A549 (cell line): Measurements from ENCODE around the gene KIF5C. TPM values are rescaled to one million over a fixed set of nuclear protein-coding genes. Genes with fewer than 3 reads are reported as not detected.

Experiments
- ATAC-seq, 2 experiments: fragments of 200-7000 bp in 1 of 2; fragments of >200 bp in 1 of 2; cut with Nextera tagmentation in 1 of 2; cut with Tn5 transposase in 1 of 2; 3 replicates each; pipeline versions ENCODE4 v1.8.0 to v1.9.1; 2018 to 2020; ENCODE audit warnings: mild to moderate bottlenecking in 1 of 2, moderate library complexity in 1 of 2
- CTCF ChIA-PET: fragments of 300-600 bp; sonication (Branson Sonifier 250); formaldehyde crosslinking; extraction: SDS; loops from one replicate; lab custom pipeline; 2021; ENCODE audit warnings: antibody characterized with exemption, inconsistent platforms; lab: Yijun Ruan, JAX
- POLR2A ChIA-PET: fragments of 350-600 bp; formaldehyde crosslinking; extraction: SDS; loops from one replicate; lab custom pipeline; 2021; ENCODE audit warnings: antibody characterized with exemption, inconsistent platforms; lab: Yijun Ruan, JAX
- DNase-seq, 2 experiments: peaks; one replicate each; pipeline versions ENCODE4 v3.0.0 to v3.0.0-alpha.2; 2011 to 2016; ENCODE audit warnings: low read depth in 1 of 2, low spot score in 1 of 2
- FAIRE-seq: peaks from 2 replicates; lab custom pipeline; 2011; peaks lifted over from hg19 to GRCh38; lab: Jason Lieb, UNC
- H3K27ac ChIP-seq, 2 experiments: fragments of >200 bp; sonication (Bioruptor Twin); formaldehyde crosslinking; 3 replicates each; pipeline ENCODE4 v1.5.1; 2016 to 2017
- H3K4me1 ChIP-seq: fragments of >200 bp; sonication (Bioruptor Twin); formaldehyde crosslinking; 3 replicates; pipeline ENCODE4 v1.6.1; 2016
- H3K4me2 ChIP-seq: fragments of >200 bp; sonication (Bioruptor Twin); formaldehyde crosslinking; 3 replicates; pipeline ENCODE4 v1.6.1; 2016
- H3K4me3 ChIP-seq: fragments of >200 bp; sonication (Bioruptor Twin); formaldehyde crosslinking; 3 replicates; pipeline ENCODE4 v1.5.1; 2016
- H3K9me3 ChIP-seq: fragments of >200 bp; sonication (Bioruptor Twin); formaldehyde crosslinking; 3 replicates; pipeline ENCODE4 v1.6.1; 2016
- HOXA7 ChIP-seq: fragments of 250-450 bp; sonication (Bioruptor Pico); IDR thresholded peaks from 2 replicates; pipeline ENCODE4 v1.5.0; 2020; ENCODE audit warnings: mild to moderate bottlenecking, moderate library complexity
- NFE2L2 ChIP-seq: fragments of 150-350 bp; conservative IDR thresholded peaks from 2 replicates; pipeline ENCODE4 v1.6.1; 2014; ENCODE audit warnings: low read length
- NR3C1 ChIP-seq: fragments of >200 bp; sonication (Bioruptor Twin); formaldehyde crosslinking; IDR thresholded peaks from 3 replicates; pipeline ENCODE4 v1.6.1; 2017
- PHF8 ChIP-seq: fragments of 200-600 bp; sonication (generic); IDR thresholded peaks from 2 replicates; pipeline ENCODE4 v1.6.1; 2016; ENCODE audit warnings: low read depth, mild to moderate bottlenecking, antibody characterized with exemption, moderate library complexity, borderline replicate concordance
- TP53 ChIP-seq: fragments of 250-450 bp; sonication (Bioruptor Pico); IDR thresholded peaks from 2 replicates; pipeline ENCODE4 v1.5.0; 2021; ENCODE audit warnings: mild to moderate bottlenecking, moderate library complexity
- WGBS: methylation state at CpG from one replicate; pipeline ENCODE4 v1.1.6; 2017; ENCODE audit errors: missing lambda C conversion rate; 5-methylcytosine and 5-hydroxymethylcytosine counted together
- polyA plus RNA-seq, 4 experiments: library from polyadenylated mRNA; depleted of rRNA in 3 of 4; stranded (reverse); fragments of >200 nt; fragmentation: RNase III in 1 of 4; extraction: RNeasy Plus Mini Kit Qiagen cat#74134 plus additional on column Dnase treatment in 1 of 4; gene quantifications; 2 replicates in 3 of 4; 3 replicates in 1 of 4; pipeline ENCODE4 v1.2.3, GENCODE V29; 2011 to 2017
- small RNA-seq, 6 experiments: library from RNA; depleted of rRNA; stranded (forward); fragments of <200 nt; gene quantifications; one replicate each; pipeline ENCODE3, GENCODE V24; 2012

KIF5C gene
- polyA plus RNA-seq, 2 of the 4 experiments (the other 2 are of a cell fraction): 0.27 to 0.30 TPM

DNA sequence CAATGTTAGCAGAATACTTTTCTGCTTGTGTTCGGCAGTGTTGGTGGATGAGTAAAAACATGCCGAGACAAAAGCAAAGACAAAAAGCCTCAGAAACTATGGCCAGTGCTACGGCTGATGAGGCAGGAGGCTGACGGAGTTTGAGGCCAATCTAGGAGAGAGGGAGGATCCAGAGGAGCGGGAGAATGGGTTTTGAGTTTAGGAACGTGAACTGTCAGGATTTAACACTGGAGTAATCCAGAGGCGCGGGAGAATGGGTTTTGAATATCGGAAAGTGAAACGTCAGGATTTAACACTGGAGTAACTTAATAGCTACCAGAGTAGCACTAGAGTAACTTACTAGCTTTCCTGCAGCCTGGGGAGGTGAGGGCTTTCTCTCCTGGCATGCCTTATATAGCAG, 200.8 kb downstream of the KIF5C start:
- H3K27ac ChIP-seq: no peak overlapping the region
- H3K9me3 ChIP-seq: no peaks in the 10 kb centered on the region
- no peaks in the 10 kb centered on the region for H3K4me1 ChIP-seq
- ATAC-seq (no peak), FAIRE-seq (no peak)
- CTCF ChIA-PET: no interaction called here
- TF ChIP-seq TP53 (CRISPR knock-in tag) (no peak), HOXA7 (CRISPR knock-in tag) (no peak), PHF8 (no peak), NFE2L2 (no peak), NR3C1 (no peak)
- TF ChIP-seq, all 56 proteins: peak for 0
- Histone ChIP-seq H3K4me2 (no peak overlapping the region), H3K4me3 (no peak overlapping the region)
- WGBS: 44% methylated on average over 10 of the region's 10 CpGs
- no peak for DNase-seq
- POLR2A ChIA-PET: no interaction called here

Small RNAs within 50 kb of the gene (small RNA-seq; reads per million reads assigned to genes)
- gene RNU2-9P: 0 to 0.35 (median 0) reads per million in 6 experiments
- gene UBBP3: 0 reads per million in 6 experiments

Other genes with a start within 250 kb of the KIF5C start
- 19.8 and 23.0 TPM in 2 replicates for gene EPC2, start 230.5 kb upstream of the KIF5C start, polyA plus RNA-seq (2011; rRNA removed)
- gene EPC2, start 230.5 kb upstream of the KIF5C start, polyA plus RNA-seq (2017; fragmentation: RNase III; extraction: RNeasy Plus Mini Kit Qiagen cat#74134 plus additional on column Dnase treatment): 8.8 to 9.7 TPM (median 8.8 TPM) in 3 replicates
- not detected in 2 replicates for gene LYPD6B, start 163.5 kb downstream of the KIF5C start, polyA plus RNA-seq (2011; rRNA removed)
- not detected in 3 replicates for gene LYPD6B, start 163.5 kb downstream of the KIF5C start, polyA plus RNA-seq (2017; fragmentation: RNase III; extraction: RNeasy Plus Mini Kit Qiagen cat#74134 plus additional on column Dnase treatment)